Activated CD4-positive, alpha-beta T cell treated with anti-CD3 and anti-CD28 coated beads for 4 hours (primary cell): Measurements from ENCODE around the gene CACNG8.
"Not testable (repeated sequence)": the region's sequence is repeated elsewhere in the genome, so short reads cannot be mapped to it uniquely, and the experiment has no call there.

Experiments used
- DNase-seq, 2 donors: peaks; one replicate each; pipeline ENCODE4 v3.0.0-alpha.2; 2020

The CACNG8 gene

DNA sequence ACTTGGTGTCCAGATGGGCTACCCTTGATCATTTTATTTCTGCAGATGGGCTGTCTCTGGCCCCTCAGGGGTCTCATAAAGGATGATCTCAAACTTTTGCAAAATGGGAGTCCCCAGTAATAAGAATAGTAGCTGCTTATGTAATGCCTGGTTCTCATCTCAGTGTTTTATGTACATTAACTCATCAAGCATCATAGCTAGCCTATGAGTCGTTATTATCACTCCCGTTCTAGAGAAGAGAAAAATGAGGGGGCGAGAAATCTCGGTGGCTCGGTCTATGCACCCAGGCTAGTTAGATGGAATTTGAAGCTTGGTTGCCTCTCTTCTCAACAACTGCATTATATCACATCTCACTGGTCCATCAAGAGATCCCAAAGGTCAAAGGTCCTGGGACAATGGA, 32.1 kb downstream of the CACNG8 start:
- DNase-seq, result no peak

DNA sequence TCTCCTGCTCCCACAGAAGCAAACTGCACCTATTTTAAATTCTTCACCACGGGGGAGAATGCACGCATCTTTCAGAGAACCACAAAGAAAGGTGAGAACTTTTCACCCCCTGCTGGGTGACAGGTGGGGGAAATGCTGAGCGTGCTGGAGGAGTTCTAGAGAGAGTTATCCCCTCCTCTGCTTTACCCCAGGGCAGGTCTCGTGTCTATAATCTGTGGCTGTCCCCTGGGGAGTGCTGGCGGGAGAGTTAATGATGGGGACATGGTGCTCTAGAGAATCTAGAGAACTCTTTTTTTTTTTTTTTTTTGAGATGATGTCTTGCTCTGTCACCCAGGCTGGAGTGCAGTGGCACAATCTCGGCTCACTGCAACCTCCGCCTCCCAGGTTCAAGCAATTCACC, 35.5 kb downstream of the CACNG8 start:
- no peak for DNase-seq

DNA sequence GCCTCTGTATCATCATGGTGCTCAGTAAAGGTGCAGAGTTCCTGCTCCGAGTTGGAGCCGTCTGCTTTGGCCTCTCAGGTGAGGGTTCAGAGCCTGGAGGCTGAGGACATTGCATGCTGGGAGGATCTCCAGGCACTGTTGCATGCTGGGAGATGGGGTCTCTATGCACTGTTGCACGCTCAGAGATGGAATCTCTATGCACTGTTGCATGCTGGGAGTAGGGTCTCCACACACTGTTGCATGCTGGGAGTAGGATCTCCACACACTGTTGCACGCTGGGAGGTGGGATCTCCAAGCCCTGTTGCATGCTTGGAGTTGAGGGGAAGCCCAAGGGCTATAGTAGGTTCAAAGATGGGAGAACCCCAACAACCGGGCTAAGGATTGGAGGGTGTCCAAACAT, 37.0 kb downstream of the CACNG8 start:
- no peak for DNase-seq

- DNase-seq, result no peak
These were observed 38.8 kb downstream of the CACNG8 start for GRCh38 chr19:54001496-54001895.

DNA sequence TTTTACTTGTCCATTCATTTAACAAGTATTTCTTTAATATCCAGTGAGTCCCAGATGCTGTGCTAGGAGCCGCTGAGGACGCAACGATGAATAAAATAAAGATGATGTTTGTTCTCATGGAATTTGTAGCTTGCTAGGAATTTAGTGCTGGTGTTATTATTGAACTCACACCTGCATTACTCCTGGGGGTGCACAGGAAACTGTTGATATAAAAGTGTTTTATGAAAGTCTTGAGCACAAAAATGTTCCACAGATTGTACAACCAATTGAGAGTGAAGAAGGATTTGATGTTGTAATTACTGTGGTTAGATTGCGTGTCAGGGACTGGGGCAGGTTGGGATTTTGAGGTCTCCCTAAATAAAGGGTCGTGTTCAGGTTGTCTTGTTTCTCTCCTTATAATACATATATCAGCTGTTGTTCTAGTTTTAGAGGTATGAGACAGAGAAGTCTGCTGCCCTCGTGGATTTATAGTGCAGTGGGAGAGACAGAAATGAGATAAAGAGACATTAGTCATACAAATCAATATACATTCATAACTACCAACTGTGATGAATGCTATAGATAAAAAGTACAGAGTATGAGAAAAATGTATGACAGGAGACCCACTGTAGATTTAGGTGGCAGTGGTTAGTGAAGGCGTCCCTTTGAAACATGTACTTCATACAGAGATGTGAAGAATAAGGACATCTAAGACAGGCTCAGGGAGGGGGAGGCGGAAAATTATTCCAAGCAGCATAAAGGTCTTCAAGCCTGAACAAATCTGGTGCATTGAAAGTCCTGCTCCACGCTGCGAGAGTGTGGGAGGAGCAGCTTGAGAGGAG, 40.0 kb downstream of the CACNG8 start:
- no peak for DNase-seq

DNA sequence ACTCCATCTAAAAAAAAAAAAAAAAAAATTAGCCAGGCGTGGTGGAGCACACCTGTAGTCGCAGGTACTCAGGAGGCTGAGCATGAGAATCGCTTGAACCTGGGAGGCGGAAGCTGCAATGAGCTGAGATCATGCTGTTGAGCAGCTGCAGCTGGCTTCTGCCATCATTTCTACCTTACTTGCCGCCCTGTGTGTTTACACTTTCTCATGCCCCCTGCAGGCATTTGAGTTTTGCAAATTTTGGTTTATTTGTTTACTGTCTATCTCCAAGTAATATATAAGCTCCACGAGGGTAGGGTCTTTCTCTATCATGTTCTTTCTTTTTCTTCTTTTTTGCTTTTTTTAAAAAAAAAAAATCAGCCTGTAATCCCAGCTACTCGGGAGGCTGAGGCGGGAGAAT, 46.7 kb downstream of the CACNG8 start:
- DNase-seq, result no peak

- DNase-seq, result no peak
These were observed 47.7 kb downstream of the CACNG8 start for GRCh38 chr19:54010474-54010873.

- DNase-seq, result no peak
These were observed 48.9 kb downstream of the CACNG8 start for GRCh38 chr19:54011507-54012211.

- no peak for DNase-seq
These were observed 51.1 kb downstream of the CACNG8 start for GRCh38 chr19:54013866-54014265.

DNA sequence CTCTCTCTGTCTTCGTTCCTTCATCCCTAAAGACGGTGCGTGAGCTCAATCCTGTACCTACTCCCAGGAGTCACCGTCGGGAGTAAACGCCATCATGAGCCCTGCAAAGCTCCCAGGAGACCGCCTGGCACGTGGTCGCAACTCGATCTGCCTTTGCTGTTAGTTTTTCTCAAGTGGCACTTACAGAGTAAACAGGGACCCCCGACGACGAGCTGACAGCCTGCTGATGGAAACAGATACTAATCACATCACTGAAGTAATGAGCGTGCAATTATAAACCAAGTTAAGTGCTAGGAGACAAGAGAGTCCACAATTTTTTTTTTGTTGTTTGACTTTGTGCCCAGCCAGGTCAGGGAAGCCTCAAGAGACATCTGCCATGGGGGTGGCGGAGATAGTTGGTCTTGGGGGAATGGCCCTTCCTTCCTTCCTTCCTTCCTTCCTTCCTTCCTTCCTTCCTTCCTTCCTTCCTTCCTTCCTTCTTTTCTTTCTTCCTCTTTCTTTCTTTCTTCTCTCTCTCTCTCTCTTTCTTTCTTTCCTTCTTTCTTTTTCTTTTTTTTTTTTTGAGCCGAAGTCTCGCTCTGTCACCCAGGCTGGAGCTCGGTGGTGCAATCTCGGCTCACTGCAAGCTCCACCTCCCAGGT, 52.3 kb downstream of the CACNG8 start:
- DNase-seq, result no peak

DNA sequence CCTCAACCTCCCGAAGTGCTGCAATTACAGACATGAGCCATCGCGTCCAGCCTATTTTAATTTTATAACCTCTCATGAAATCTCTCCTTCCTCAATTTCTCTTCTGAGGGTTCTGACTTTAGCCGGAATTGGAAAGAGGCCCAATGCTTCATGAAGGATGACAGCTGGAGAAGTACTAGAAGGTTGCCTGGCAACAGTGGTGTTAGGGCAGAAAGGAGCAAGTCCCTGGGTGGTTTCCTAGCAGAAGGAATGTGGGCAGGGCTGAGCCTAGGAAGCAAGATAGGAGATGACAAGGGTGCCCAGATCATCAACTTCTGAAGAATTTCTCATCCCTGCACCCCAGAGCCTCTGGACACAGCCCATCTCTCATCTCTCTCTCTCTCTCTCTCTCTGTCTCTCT, 54.5 kb downstream of the CACNG8 start:
- no peak for DNase-seq

DNA sequence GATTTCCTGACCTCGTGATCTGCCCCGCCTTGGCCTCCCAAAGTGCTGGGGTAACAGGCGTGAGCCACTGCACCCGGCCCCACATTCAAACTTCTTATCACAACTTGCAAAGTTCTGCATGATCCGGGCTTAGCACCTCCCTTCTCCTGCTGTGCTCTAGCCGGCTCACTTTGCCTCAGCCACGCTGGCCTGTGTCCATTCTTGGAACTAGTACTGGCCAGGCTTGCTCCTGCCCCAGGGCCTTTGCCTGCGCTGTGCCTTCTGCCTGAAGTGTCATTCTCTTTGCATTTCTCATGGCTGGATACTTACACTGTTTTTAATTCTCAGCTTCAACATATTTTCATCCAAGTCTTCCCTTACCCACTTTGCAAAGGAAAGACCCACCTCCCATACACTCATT, 58.6 kb downstream of the CACNG8 start:
- DNase-seq, result no peak

DNA sequence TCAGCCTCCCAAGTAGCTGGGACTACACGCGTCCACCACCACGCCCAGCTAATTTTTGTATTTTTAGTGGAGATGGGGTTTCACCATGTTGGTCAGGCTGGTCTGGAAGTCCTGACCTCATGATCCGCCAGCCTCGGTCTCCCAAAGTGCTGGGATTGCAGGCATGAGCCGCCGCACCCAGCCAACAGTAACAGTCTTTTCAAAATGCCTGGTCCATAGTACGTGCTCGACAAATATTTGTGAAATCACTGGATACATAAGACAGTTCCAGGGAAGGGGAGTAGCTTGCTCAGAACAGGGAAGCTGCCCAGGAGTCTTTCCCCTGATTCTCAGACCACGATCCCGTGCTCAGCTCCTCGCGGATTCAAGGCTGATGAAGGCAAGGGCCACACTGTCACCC, 59.2 kb downstream of the CACNG8 start:
- no peak for DNase-seq

GRCh38 chr19:54023191-54023590, 60.5 kb downstream of the CACNG8 start:
- DNase-seq, result no peak

- no peak for DNase-seq
These were observed 61.9 kb downstream of the CACNG8 start for GRCh38 chr19:54024660-54025059.

DNA sequence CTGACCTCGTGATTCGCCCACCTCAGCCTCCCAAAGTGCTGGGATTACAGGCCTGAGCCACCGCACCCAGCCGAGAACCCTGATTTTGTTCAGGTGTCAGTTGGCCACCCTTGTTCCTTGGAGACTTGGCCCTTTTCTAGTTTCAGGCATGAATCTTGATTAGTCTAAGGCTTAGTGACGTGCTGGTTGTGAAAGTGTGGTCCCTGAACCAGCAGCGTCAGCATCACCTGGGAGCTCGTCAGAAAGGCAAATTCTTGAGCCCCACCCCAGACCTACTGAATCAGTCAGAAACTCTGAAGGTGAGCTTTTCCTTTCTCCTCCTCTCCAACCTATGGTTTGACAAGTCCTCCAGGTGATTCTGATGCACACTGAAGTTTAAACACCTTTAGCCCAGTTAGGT, 63.9 kb downstream of the CACNG8 start:
- DNase-seq, result no peak

GRCh38 chr19:54029301-54029700, 66.6 kb downstream of the CACNG8 start:
- no peak for DNase-seq

- peak; percentile 37 to 44 for DNase-seq
These were observed 67.3 kb downstream of the CACNG8 start for GRCh38 chr19:54029930-54030490.

- DNase-seq, result no peak
These were observed 68.3 kb downstream of the CACNG8 start for GRCh38 chr19:54030895-54031586.

GRCh38 chr19:54035215-54036178, 72.8 kb downstream of the CACNG8 start:
- no peak for DNase-seq

DNA sequence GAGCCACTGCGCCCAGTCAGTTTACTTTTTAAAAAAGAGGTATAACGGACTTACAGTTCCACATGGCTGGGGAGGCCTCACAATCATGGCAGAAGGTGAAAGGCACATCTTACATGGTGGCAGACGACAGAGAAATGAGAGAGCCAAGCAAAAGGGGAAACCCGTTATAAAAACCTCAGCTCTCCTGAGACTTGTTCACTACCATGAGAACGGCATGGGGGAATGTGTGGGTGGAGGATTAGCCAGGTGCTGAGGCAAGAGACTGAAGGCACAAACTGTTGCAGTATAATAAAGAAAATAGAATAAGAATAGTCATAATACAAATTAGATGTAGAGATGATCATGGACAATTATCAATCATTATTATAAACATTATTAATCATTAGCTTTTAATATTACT, 73.8 kb downstream of the CACNG8 start:
- not testable (repeated sequence) for DNase-seq
